ENCODE results near the gene MARCHF5.

DNA sequence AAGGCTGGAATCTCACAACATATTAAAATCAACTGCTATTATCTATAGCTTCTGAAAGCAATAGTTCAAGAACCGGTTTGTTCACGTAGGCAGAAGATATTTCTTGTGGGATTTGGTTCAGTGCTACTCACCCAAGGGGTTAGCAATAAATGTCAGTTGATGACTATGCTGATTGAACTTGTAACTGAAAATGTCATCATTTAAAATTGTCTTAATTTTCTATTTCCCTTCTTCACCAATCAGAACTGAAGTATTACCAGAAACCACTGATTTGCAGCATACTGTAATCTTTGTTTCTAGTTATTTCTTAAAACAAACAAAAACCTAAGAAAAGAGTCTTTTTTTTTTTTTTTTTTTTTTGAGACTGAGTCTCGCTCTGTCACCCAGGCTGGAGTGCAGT lies 46.2 kb upstream of the MARCHF5 start:
- TF ChIP-seq, protein P1, sequence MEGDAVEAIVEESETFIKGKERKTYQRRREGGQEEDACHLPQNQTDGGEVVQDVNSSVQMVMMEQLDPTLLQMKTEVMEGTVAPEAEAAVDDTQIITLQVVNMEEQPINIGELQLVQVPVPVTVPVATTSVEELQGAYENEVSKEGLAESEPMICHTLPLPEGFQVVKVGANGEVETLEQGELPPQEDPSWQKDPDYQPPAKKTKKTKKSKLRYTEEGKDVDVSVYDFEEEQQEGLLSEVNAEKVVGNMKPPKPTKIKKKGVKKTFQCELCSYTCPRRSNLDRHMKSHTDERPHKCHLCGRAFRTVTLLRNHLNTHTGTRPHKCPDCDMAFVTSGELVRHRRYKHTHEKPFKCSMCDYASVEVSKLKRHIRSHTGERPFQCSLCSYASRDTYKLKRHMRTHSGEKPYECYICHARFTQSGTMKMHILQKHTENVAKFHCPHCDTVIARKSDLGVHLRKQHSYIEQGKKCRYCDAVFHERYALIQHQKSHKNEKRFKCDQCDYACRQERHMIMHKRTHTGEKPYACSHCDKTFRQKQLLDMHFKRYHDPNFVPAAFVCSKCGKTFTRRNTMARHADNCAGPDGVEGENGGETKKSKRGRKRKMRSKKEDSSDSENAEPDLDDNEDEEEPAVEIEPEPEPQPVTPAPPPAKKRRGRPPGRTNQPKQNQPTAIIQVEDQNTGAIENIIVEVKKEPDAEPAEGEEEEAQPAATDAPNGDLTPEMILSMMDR (IDR thresholded peaks at IDR 0.05; ENCODE audit: extremely low read depth in 1 of 2, insufficient read depth in 1 of 2, low read depth in 1 of 2, low read length in 2 of 2): no peak
- TF ChIP-seq FOS (IDR thresholded peaks at IDR 0.05; ENCODE audit: borderline replicate concordance, insufficient read depth, low read length) (no peak), POLR2A (IDR thresholded peaks at IDR 0.05; ENCODE audit: low read depth, low read length) (no peak), EZH2 (IDR thresholded peaks at IDR 0.05; ENCODE audit: borderline replicate concordance, low read depth, low read length, severe bottlenecking) (no peak), POLR2AphosphoS5 (IDR thresholded peaks at IDR 0.05; ENCODE audit: insufficient read depth, low read depth, low read length) (no peak), MYC (IDR thresholded peaks at IDR 0.05; ENCODE audit: low read depth, low read length) (no peak)
- TF ChIP-seq, protein P2, sequence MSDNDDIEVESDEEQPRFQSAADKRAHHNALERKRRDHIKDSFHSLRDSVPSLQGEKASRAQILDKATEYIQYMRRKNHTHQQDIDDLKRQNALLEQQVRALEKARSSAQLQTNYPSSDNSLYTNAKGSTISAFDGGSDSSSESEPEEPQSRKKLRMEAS (IDR thresholded peaks at IDR 0.05; ENCODE audit: insufficient read depth, insufficient read length): no peak

Data from endothelial cell of umbilical vein (primary cell).